DMS153 (cell line): ENCODE measurements around the gene LCT.
"Not testable (repeated sequence)": the region's sequence is repeated elsewhere in the genome, so short reads cannot be mapped to it uniquely, and the experiment has no call there.

Experiments used
- DNase-seq: peaks from one replicate; lab custom pipeline; 2025; lab: John Stamatoyannopoulos, UW

Gene LCT

GRCh38 chr2:135797497-135798274, 39.3 kb downstream of the LCT start:
- DNase-seq = no peak

GRCh38 chr2:135796606-135797005, 40.4 kb downstream of the LCT start:
- DNase-seq = no peak

- not testable (repeated sequence) for DNase-seq
Measured at GRCh38 chr2:135795641-135796040, 41.3 kb downstream of the LCT start.

- DNase-seq = no peak
Measured at GRCh38 chr2:135792401-135793150, 44.4 kb downstream of the LCT start.

- no peak for DNase-seq
Measured at GRCh38 chr2:135791418-135792190, 45.4 kb downstream of the LCT start.

- no peak for DNase-seq
Measured at GRCh38 chr2:135790423-135790822, 46.6 kb downstream of the LCT start.

- DNase-seq = no peak
Measured at GRCh38 chr2:135786823-135787222, 50.2 kb downstream of the LCT start.

- no peak for DNase-seq
Measured at GRCh38 chr2:135785032-135785431, 52.0 kb downstream of the LCT start.

- no peak for DNase-seq
Measured at GRCh38 chr2:135783439-135783838, 53.5 kb downstream of the LCT start.

GRCh38 chr2:135782231-135782630, 54.8 kb downstream of the LCT start:
- DNase-seq = no peak

- DNase-seq = no peak
Measured at GRCh38 chr2:135776367-135776766, 60.6 kb downstream of the LCT start.

- no peak for DNase-seq
Measured at GRCh38 chr2:135775420-135775819, 61.6 kb downstream of the LCT start.

GRCh38 chr2:135773917-135774316, 63.1 kb downstream of the LCT start:
- DNase-seq = no peak

GRCh38 chr2:135773319-135773718, 63.7 kb downstream of the LCT start:
- DNase-seq = no peak

- DNase-seq = no peak
Measured at GRCh38 chr2:135768863-135769262, 68.1 kb downstream of the LCT start.

GRCh38 chr2:135762530-135762929, 74.5 kb downstream of the LCT start:
- no peak for DNase-seq

GRCh38 chr2:135762022-135762421, 75.0 kb downstream of the LCT start:
- DNase-seq = no peak

- DNase-seq = no peak
Measured at GRCh38 chr2:135756692-135757091, 80.3 kb downstream of the LCT start.

GRCh38 chr2:135755573-135755972, 81.4 kb downstream of the LCT start:
- DNase-seq = no peak

- DNase-seq = no peak
Measured at GRCh38 chr2:135745545-135745944, 91.4 kb downstream of the LCT start.

- no peak for DNase-seq
Measured at GRCh38 chr2:135744760-135745314, 92.1 kb downstream of the LCT start.

GRCh38 chr2:135743860-135744259, 93.1 kb downstream of the LCT start:
- DNase-seq = no peak
